ENCODE data around the gene PNPLA5. TPM values are rescaled to one million over a fixed set of nuclear protein-coding genes. Genes with fewer than 3 reads are reported as not detected.
"Not testable (repeated sequence)": the region's sequence is repeated elsewhere in the genome, so short reads cannot be mapped to it uniquely, and the experiment has no call there.

Gene PNPLA5
- total and polyA plus RNA-seq, 10 donors: not detected

DNA sequence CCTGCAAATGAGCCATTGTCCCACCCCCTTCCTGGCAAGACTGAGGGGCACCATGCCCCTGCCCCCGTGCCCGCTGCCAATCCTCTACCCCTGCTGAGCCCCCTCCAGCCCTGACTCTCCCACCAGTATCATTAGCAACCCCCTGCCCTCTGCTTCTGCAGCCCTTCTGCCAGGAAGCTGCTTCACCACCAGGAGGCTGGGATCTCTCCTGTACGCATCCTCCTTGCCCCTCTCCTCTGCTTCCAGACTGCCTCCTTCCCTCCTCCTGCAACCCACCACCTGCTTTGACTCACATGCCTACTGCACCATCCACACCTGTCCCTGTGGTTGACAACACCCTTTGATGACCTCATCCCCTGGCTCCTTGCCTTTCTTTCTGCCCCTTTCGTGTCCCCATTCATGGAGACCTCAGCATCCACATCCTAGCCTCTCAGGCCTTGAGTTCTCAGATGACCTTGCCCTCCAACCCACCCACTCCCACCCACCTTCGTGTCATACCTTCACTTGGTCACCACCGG, 18.4 kb upstream of the PNPLA5 start:
- intact Hi-C loops (cut with DNase I; ENCODE audit: low total_unique reads): no loop called here
- DNase-seq: no peak
- H3K9me3 ChIP-seq: no peaks in the 10 kb centered on the region
- H3K27me3 ChIP-seq (replicated peaks in 1 of 7): peaks cover 0 to 65% (median 0%) of the 10 kb centered on the region in 7 donors
- no peak overlapping the region for H3K4me3 ChIP-seq
- no peaks in the 10 kb centered on the region for H3K36me3 ChIP-seq
- H3K4me1 ChIP-seq: no peaks in the 10 kb centered on the region
- H3K27ac ChIP-seq: no peak overlapping the region
- TF ChIP-seq POLR2AphosphoS5 (IDR thresholded peaks at IDR 0.05): no peak
- WGBS, 5 donors: 56 to 77% (median 66%) methylated on average over 6 of the region's 6 CpGs

DNA sequence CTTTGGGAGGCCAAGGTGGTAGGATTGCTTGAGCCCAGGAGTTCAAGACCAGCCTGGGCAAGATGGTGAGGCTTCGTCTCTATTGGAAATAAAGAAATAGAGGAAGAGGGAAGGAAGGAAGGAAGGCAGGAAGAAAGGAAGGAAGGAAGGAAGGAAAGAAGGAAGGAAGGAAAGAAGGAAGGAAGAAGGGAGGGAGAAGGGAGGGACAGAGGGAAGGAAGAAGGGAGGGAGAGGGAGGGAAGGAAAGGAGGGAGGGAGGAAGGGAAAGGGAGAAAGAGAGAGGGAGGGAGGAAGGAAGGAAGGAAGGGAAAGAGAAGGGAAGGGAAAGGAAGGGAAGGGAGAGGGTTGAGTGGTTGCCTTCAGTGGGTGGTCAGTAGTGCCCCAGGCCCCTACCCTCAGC, 17.9 kb upstream of the PNPLA5 start:
- no peak overlapping the region for H3K4me3 ChIP-seq
- DNase-seq: no peak
- H3K27ac ChIP-seq: no peak overlapping the region
- no peaks in the 10 kb centered on the region for H3K9me3 ChIP-seq
- intact Hi-C loops (cut with DNase I; ENCODE audit: low total_unique reads): no loop called here
- TF ChIP-seq POLR2AphosphoS5 (IDR thresholded peaks at IDR 0.05): no peak
- TF ChIP-seq POLR2A (IDR thresholded peaks at IDR 0.05): no peak
- WGBS, 5 donors: 56 to 74% (median 69%) methylated on average over 1 of the region's 1 CpG
- H3K27me3 ChIP-seq (replicated peaks in 1 of 7): peaks cover 0 to 65% (median 0%) of the 10 kb centered on the region in 7 donors
- no peaks in the 10 kb centered on the region for H3K4me1 ChIP-seq
- no peaks in the 10 kb centered on the region for H3K36me3 ChIP-seq

DNA sequence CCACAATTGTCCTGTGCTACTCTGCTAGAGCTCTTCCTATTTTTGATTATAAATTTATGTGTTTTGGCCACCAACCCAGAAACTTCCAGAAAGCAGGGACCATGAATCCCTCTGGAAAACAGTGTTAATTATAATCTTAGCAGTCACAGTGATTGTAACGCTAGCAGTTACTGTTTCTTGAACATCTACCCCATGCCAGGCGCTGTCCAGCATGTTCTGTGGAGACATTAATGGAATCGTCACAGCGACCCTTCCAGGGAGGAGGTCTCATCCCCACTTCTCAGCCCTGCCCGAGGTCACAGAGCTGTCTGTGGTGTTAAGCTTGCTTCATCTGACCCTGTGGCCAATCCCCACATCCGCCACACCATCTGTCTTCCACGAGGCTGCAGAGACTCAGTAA, 13.9 kb upstream of the PNPLA5 start:
- 51 to 71% (median 56%) methylated on average over 7 of the region's 7 CpGs for WGBS, 5 donors
- Histone ChIP-seq H3K27ac (no peak overlapping the region), H3K4me1 (no peaks in the 10 kb centered on the region), H3K9me3 (no peaks in the 10 kb centered on the region), H3K4me3 (no peak overlapping the region), H3K27me3 (replicated peaks in 1 of 7) (peaks cover 0 to 77% (median 0%) of the 10 kb centered on the region in 7 donors), H3K36me3 (no peaks in the 10 kb centered on the region)
- TF ChIP-seq POLR2AphosphoS5 (IDR thresholded peaks at IDR 0.05) (no peak), POLR2A (IDR thresholded peaks at IDR 0.05) (no peak)
- TF ChIP-seq, protein P1, sequence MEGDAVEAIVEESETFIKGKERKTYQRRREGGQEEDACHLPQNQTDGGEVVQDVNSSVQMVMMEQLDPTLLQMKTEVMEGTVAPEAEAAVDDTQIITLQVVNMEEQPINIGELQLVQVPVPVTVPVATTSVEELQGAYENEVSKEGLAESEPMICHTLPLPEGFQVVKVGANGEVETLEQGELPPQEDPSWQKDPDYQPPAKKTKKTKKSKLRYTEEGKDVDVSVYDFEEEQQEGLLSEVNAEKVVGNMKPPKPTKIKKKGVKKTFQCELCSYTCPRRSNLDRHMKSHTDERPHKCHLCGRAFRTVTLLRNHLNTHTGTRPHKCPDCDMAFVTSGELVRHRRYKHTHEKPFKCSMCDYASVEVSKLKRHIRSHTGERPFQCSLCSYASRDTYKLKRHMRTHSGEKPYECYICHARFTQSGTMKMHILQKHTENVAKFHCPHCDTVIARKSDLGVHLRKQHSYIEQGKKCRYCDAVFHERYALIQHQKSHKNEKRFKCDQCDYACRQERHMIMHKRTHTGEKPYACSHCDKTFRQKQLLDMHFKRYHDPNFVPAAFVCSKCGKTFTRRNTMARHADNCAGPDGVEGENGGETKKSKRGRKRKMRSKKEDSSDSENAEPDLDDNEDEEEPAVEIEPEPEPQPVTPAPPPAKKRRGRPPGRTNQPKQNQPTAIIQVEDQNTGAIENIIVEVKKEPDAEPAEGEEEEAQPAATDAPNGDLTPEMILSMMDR (IDR thresholded peaks at IDR 0.05 in 8 of 11, conservative IDR thresholded peaks at IDR 0.05 in 3 of 11): no peak
- intact Hi-C loops (cut with DNase I; ENCODE audit: low total_unique reads): no loop called here
- DNase-seq: no peak

DNA sequence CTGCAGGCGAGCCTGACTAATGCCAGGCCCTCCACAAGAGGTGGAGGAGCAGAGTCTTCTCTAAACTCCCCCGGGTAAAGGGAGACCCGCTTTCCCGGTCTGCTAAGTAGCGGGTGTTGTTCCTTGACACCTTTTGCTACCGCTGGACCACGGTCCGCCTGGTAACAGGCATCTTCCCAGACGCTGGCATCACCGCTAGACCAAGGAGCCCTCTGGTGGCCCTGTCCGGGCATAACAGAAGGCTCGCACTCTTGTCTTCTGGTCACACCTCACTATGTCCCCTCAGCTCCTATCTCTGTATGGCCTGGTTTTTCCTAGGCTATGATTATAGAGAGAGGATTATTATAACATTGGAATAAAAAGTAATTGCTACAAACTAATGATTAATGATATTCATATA, 12.6 kb upstream of the PNPLA5 start:
- H3K27ac ChIP-seq; H3K9me3 ChIP-seq; H3K36me3 ChIP-seq; H3K4me1 ChIP-seq; DNase-seq; intact Hi-C loops (cut with DNase I; ENCODE audit: low total_unique reads); H3K4me3 ChIP-seq: not testable (repeated sequence)
- WGBS, 5 donors: 29 to 41% (median 35%) methylated on average over 8 to 12 of the region's 12 CpGs
- TF ChIP-seq, protein P1 (IDR thresholded peaks at IDR 0.05 in 8 of 11, conservative IDR thresholded peaks at IDR 0.05 in 3 of 11): peak in 6 of 11 experiments; percentile 19 to 55 (median 46)
- peaks cover 0 to 82% (median 0%) of the 10 kb centered on the region in 7 donors for H3K27me3 ChIP-seq (replicated peaks in 1 of 7)

- 61 to 77% (median 74%) methylated on average over 12 of the region's 12 CpGs for WGBS, 5 donors
Observed at GRCh38 chr22:43903033-43903432, 11.2 kb upstream of the PNPLA5 start.

More at GRCh38 chr22:43903033-43903432, 11.2 kb upstream of the PNPLA5 start:
- H3K4me1 ChIP-seq; H3K9me3 ChIP-seq; DNase-seq; intact Hi-C loops (cut with DNase I; ENCODE audit: low total_unique reads); H3K27ac ChIP-seq; H3K36me3 ChIP-seq; H3K4me3 ChIP-seq: not testable (repeated sequence)
- peaks cover 0 to 69% (median 0%) of the 10 kb centered on the region in 7 donors for H3K27me3 ChIP-seq (replicated peaks in 1 of 7)
